ENCODE data around the gene PLEKHM3. TPM values are rescaled to one million over a fixed set of nuclear protein-coding genes. Genes with fewer than 3 reads are reported as not detected.
"Not testable (repeated sequence)": the region's sequence is repeated elsewhere in the genome, so short reads cannot be mapped to it uniquely, and the experiment has no call there.

PLEKHM3 gene
- polyA plus RNA-seq, 1 donor: 17.1 TPM

GRCh38 chr2:208039376-208040110 lies 14.2 kb upstream of the PLEKHM3 start:
- no peak for DNase-seq

- no peak for DNase-seq
Observed at GRCh38 chr2:208037564-208038487, 12.5 kb upstream of the PLEKHM3 start.

- no peak for DNase-seq
Observed at GRCh38 chr2:208036357-208036756, 11.0 kb upstream of the PLEKHM3 start.

GRCh38 chr2:208034503-208035140 lies 9.3 kb upstream of the PLEKHM3 start:
- DNase-seq: no peak

- DNase-seq: no peak
Observed at GRCh38 chr2:208033701-208034502, 8.6 kb upstream of the PLEKHM3 start.

- DNase-seq: no peak
Observed at GRCh38 chr2:208031608-208032019, 6.3 kb upstream of the PLEKHM3 start.

- DNase-seq: no peak
Observed at GRCh38 chr2:208025814-208026184, 472 bp upstream of the PLEKHM3 start.

GRCh38 chr2:208024091-208024490 lies 1.2 kb downstream of the PLEKHM3 start:
- no peak for DNase-seq

- DNase-seq: no peak
Observed at GRCh38 chr2:208020253-208020652, 5.1 kb downstream of the PLEKHM3 start.

GRCh38 chr2:208018124-208018712 lies 7.1 kb downstream of the PLEKHM3 start:
- DNase-seq: not testable (repeated sequence)

- no peak for DNase-seq
Observed at GRCh38 chr2:208017721-208018120, 7.6 kb downstream of the PLEKHM3 start.

GRCh38 chr2:208015475-208015874 lies 9.9 kb downstream of the PLEKHM3 start:
- no peak for DNase-seq

- no peak for DNase-seq
Observed at GRCh38 chr2:208013285-208014178, 11.8 kb downstream of the PLEKHM3 start.

- no peak for DNase-seq
Observed at GRCh38 chr2:208012449-208012848, 12.9 kb downstream of the PLEKHM3 start.

- no peak for DNase-seq
Observed at GRCh38 chr2:208010506-208010905, 14.8 kb downstream of the PLEKHM3 start.

GRCh38 chr2:208006833-208007232 lies 18.5 kb downstream of the PLEKHM3 start:
- no peak for DNase-seq

- DNase-seq: no peak
Observed at GRCh38 chr2:208006337-208006736, 19.0 kb downstream of the PLEKHM3 start.

- no peak for DNase-seq
Observed at GRCh38 chr2:208001924-208002323, 23.4 kb downstream of the PLEKHM3 start.

- DNase-seq: no peak
Observed at GRCh38 chr2:208000701-208001395, 24.5 kb downstream of the PLEKHM3 start.

- no peak for DNase-seq
Observed at GRCh38 chr2:207996848-207997247, 28.5 kb downstream of the PLEKHM3 start.
